GM23338 (cell line): ENCODE results near the gene CD79A. TPM values are rescaled to one million over a fixed set of nuclear protein-coding genes. Genes with fewer than 3 reads are reported as not detected.

Source experiments
- ATAC-seq: fragments of 200-7000 bp; cut with Tn5 transposase; 3 replicates; pipeline ENCODE4 v1.9.1; 2020
- DNase-seq: peaks from one replicate; pipeline ENCODE4 v3.0.0-alpha.2; 2015; ENCODE audit warnings: low spot score
- H2AFZ ChIP-seq: fragments of 200-600 bp; sonication (generic); 2 replicates; pipeline ENCODE4 v1.8.0; 2016; ENCODE audit warnings: antibody characterized with exemption, mild to moderate bottlenecking, moderate library complexity
- H3F3A ChIP-seq: fragments of 200-600 bp; sonication (generic); replicated peaks from 2 replicates; pipeline ENCODE4 v1.8.0; 2017; ENCODE audit warnings: antibody characterized with exemption, mixed run types, low read depth
- H3K27ac ChIP-seq: fragments of 200-600 bp; sonication (generic); 2 replicates; pipeline ENCODE4 v1.6.1; 2016; ENCODE audit warnings: low read depth
- H3K27me3 ChIP-seq: fragments of 200-600 bp; sonication (generic); 2 replicates; pipeline ENCODE4 v1.8.0; 2016; ENCODE audit warnings: mild to moderate bottlenecking, mixed run types, moderate library complexity; ENCODE audit not compliant: insufficient read depth
- H3K36me3 ChIP-seq: fragments of 200-600 bp; sonication (generic); 2 replicates; pipeline ENCODE4 v1.8.0; 2016; ENCODE audit warnings: mild to moderate bottlenecking; ENCODE audit not compliant: insufficient read depth
- H3K4me1 ChIP-seq: fragments of 200-600 bp; sonication (generic); 2 replicates; pipeline ENCODE4 v1.8.0; 2016; ENCODE audit warnings: mild to moderate bottlenecking, moderate library complexity; ENCODE audit not compliant: insufficient read depth
- H3K4me2 ChIP-seq: fragments of 200-600 bp; sonication (generic); 2 replicates; pipeline ENCODE4 v1.7.1; 2017; ENCODE audit warnings: mixed run types
- H3K4me3 ChIP-seq: fragments of 200-600 bp; sonication (generic); 2 replicates; pipeline ENCODE4 v1.6.1; 2016; ENCODE audit warnings: mixed run types
- H3K79me2 ChIP-seq: fragments of 200-600 bp; sonication (generic); replicated peaks from 2 replicates; pipeline ENCODE4 v1.8.0; 2017; ENCODE audit warnings: mild to moderate bottlenecking; ENCODE audit not compliant: insufficient read depth
- H3K9me2 ChIP-seq: fragments of 200-600 bp; sonication (generic); 2 replicates; pipeline ENCODE4 v1.8.0; 2017; ENCODE audit not compliant: insufficient read depth
- H4K20me1 ChIP-seq: fragments of 200-600 bp; sonication (generic); replicated peaks from 2 replicates; pipeline ENCODE4 v1.8.0; 2017; ENCODE audit warnings: mild to moderate bottlenecking; ENCODE audit not compliant: insufficient read depth
- H3K27ac Mint-ChIP-seq: 2 replicates; pipeline ENCODE4 v1.8.0; 2020; ENCODE audit warnings: inconsistent platforms, mild to moderate bottlenecking, moderate library complexity, mixed read lengths
- H3K27me3 Mint-ChIP-seq: 3 replicates; pipeline ENCODE4 v1.8.0; 2022; ENCODE audit warnings: low read depth, mild to moderate bottlenecking, moderate library complexity, mixed read lengths, inconsistent platforms; ENCODE audit not compliant: insufficient read depth, poor library complexity
- H3K36me3 Mint-ChIP-seq: 3 replicates; pipeline ENCODE4 v1.8.0; 2021; ENCODE audit warnings: low read depth, mild to moderate bottlenecking, inconsistent platforms, moderate library complexity, mixed read lengths
- H3K4me1 Mint-ChIP-seq: 3 replicates; pipeline ENCODE4 v1.8.0; 2020; ENCODE audit warnings: mild to moderate bottlenecking, inconsistent platforms, mixed read lengths
- H3K4me3 Mint-ChIP-seq: 3 replicates; pipeline ENCODE4 v1.8.0; 2021; ENCODE audit warnings: moderate library complexity, mild to moderate bottlenecking, inconsistent platforms, mixed read lengths
- H3K9me3 Mint-ChIP-seq: 3 replicates; pipeline ENCODE4 v1.8.0; 2020; ENCODE audit warnings: moderate library complexity, mild to moderate bottlenecking, inconsistent platforms, mixed read lengths
- CREB1 ChIP-seq: fragments of 250-450 bp; sonication (Bioruptor Pico); IDR thresholded peaks from 2 replicates; pipeline ENCODE4 v1.5.0; 2020; ENCODE audit warnings: low read depth, mild to moderate bottlenecking, moderate library complexity
- ETS1 ChIP-seq: IDR thresholded peaks from 2 replicates; pipeline ENCODE4 v1.6.1; 2016; ENCODE audit warnings: antibody characterized with exemption
- EZH2 ChIP-seq: fragments of 200-600 bp; sonication (generic); IDR thresholded peaks from one replicate; pipeline ENCODE4 v1.8.0; 2017; ENCODE audit warnings: antibody characterized with exemption, mild to moderate bottlenecking, low read depth; ENCODE audit not compliant: unreplicated experiment
- EZH2phosphoT487 ChIP-seq: fragments of 200-600 bp; sonication (generic); IDR thresholded peaks from one replicate; pipeline ENCODE4 v1.8.1; 2018; ENCODE audit warnings: antibody characterized with exemption; ENCODE audit not compliant: unreplicated experiment
- JUNB ChIP-seq: IDR thresholded peaks from one replicate; pipeline ENCODE4 v1.6.1; 2016; ENCODE audit warnings: antibody characterized with exemption; ENCODE audit not compliant: unreplicated experiment
- NANOG ChIP-seq: IDR thresholded peaks from 2 replicates; pipeline ENCODE4 v1.6.1; 2016; ENCODE audit warnings: antibody characterized with exemption, borderline replicate concordance
- POLR2AphosphoS5 ChIP-seq: IDR thresholded peaks from 2 replicates; pipeline ENCODE4 v1.6.1; 2016; ENCODE audit warnings: antibody characterized with exemption, low read depth
- REST ChIP-seq: IDR thresholded peaks from one replicate; pipeline ENCODE4 v1.6.1; 2018; ENCODE audit warnings: antibody characterized with exemption; ENCODE audit not compliant: unreplicated experiment
- STAT1 ChIP-seq: IDR thresholded peaks from one replicate; pipeline ENCODE4 v1.6.1; 2016; ENCODE audit warnings: antibody characterized with exemption; ENCODE audit not compliant: unreplicated experiment
- ZNF114 ChIP-seq: fragments of 250-450 bp; sonication (Bioruptor Pico); IDR thresholded peaks from 2 replicates; pipeline ENCODE4 v1.5.0; 2020; ENCODE audit warnings: mild to moderate bottlenecking, moderate library complexity
- ZNF331 ChIP-seq: fragments of 250-450 bp; sonication (Bioruptor Pico); IDR thresholded peaks from 2 replicates; pipeline ENCODE4 v1.5.0; 2020; ENCODE audit warnings: low read depth, mild to moderate bottlenecking, moderate library complexity
- polyA plus RNA-seq: library from polyadenylated mRNA; unstranded; fragments of >200 nt; fragmentation: Nextera tagmentation; extraction: Ambion mirVana; gene quantifications from 2 replicates; pipeline ENCODE4 v1.2.1, GENCODE V29; 2016
- total RNA-seq: library from RNA; depleted of rRNA; stranded (reverse); fragments of >200 nt; shearing (Covaris generic); gene quantifications from 2 replicates; pipeline ENCODE4 v1.2.3, GENCODE V29; 2014
- TF ChIP-seq, protein P1 (sequence below): fragments of 250-450 bp; sonication (Bioruptor Pico); IDR thresholded peaks from 2 replicates; pipeline ENCODE4 v1.5.0; 2020; ENCODE audit warnings: mild to moderate bottlenecking, moderate library complexity
- TF ChIP-seq, protein P2 (sequence below), 2 experiments: fragments of 200-600 bp in 1 of 2; sonication (generic) in 1 of 2; conservative IDR thresholded peaks; 2 replicates each; pipeline versions ENCODE4 v1.5.1 to v1.6.1; 2016 to 2017; ENCODE audit warnings: antibody characterized with exemption in 2 of 2, low read depth in 2 of 2, mild to moderate bottlenecking in 2 of 2, moderate library complexity in 1 of 2

CD79A gene
- total and polyA plus RNA-seq, 2 experiments from 2014 or later: 0.27 TPM; not detected in 1

DNA sequence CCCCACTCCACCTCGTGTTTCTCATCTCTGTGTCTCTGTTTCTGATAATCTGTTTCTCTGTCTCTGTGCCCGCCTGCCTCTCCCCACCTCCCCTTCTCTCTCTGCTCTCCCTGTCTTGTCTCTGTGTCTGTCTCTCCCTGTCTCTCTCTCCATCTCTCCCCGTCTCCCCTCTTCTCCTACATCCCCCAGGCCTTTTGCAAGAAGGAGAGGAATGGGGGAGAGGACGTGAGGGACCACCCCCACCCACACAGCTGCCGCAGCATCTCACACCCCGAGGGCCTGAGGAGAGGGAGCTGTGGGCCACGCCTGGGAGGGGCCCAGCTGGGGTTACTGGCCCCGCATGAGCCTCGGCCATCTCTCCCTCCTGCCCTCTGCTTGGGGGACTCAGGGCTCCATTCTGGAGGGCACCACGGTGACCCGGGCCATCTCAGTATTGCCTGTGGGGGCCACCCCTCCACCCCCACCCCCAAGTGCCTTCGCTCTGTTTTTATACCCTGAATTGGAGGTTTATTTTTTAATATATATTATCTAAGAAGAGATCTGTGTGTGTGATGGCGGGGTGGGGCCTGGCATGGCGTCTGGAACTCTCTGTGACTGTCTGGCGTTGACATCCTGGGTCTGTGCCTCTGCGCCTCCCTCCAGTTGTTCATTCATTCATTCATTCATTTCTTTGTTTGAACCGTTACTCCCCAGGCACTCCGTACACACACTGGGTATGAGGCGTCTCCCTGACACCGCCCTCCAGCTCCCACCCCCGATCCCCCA is 30.0 kb downstream of the CD79A start:
- peaks cover 36% of the 10 kb centered on the region for H3K36me3 Mint-ChIP-seq

More for the DNA sequence above, 30.0 kb downstream of the CD79A start:
- DNase-seq (no peak), ATAC-seq (no peak)
- H2AFZ ChIP-seq: no peak overlapping the region
- no peak overlapping the region for H3K4me2 ChIP-seq
- H3K9me3 Mint-ChIP-seq: peaks cover 3% of the 10 kb centered on the region; the same call in 1 of the 3 replicates
- peaks cover 3% of the 10 kb centered on the region; the same call in 1 of the 2 replicates for H3K36me3 ChIP-seq
- H3K27ac Mint-ChIP-seq: no peak overlapping the region
- no peaks in the 10 kb centered on the region; the same call in 1 of the 2 replicates for H3K4me1 ChIP-seq
- no peak for TF ChIP-seq NANOG
- TF ChIP-seq, protein P1, sequence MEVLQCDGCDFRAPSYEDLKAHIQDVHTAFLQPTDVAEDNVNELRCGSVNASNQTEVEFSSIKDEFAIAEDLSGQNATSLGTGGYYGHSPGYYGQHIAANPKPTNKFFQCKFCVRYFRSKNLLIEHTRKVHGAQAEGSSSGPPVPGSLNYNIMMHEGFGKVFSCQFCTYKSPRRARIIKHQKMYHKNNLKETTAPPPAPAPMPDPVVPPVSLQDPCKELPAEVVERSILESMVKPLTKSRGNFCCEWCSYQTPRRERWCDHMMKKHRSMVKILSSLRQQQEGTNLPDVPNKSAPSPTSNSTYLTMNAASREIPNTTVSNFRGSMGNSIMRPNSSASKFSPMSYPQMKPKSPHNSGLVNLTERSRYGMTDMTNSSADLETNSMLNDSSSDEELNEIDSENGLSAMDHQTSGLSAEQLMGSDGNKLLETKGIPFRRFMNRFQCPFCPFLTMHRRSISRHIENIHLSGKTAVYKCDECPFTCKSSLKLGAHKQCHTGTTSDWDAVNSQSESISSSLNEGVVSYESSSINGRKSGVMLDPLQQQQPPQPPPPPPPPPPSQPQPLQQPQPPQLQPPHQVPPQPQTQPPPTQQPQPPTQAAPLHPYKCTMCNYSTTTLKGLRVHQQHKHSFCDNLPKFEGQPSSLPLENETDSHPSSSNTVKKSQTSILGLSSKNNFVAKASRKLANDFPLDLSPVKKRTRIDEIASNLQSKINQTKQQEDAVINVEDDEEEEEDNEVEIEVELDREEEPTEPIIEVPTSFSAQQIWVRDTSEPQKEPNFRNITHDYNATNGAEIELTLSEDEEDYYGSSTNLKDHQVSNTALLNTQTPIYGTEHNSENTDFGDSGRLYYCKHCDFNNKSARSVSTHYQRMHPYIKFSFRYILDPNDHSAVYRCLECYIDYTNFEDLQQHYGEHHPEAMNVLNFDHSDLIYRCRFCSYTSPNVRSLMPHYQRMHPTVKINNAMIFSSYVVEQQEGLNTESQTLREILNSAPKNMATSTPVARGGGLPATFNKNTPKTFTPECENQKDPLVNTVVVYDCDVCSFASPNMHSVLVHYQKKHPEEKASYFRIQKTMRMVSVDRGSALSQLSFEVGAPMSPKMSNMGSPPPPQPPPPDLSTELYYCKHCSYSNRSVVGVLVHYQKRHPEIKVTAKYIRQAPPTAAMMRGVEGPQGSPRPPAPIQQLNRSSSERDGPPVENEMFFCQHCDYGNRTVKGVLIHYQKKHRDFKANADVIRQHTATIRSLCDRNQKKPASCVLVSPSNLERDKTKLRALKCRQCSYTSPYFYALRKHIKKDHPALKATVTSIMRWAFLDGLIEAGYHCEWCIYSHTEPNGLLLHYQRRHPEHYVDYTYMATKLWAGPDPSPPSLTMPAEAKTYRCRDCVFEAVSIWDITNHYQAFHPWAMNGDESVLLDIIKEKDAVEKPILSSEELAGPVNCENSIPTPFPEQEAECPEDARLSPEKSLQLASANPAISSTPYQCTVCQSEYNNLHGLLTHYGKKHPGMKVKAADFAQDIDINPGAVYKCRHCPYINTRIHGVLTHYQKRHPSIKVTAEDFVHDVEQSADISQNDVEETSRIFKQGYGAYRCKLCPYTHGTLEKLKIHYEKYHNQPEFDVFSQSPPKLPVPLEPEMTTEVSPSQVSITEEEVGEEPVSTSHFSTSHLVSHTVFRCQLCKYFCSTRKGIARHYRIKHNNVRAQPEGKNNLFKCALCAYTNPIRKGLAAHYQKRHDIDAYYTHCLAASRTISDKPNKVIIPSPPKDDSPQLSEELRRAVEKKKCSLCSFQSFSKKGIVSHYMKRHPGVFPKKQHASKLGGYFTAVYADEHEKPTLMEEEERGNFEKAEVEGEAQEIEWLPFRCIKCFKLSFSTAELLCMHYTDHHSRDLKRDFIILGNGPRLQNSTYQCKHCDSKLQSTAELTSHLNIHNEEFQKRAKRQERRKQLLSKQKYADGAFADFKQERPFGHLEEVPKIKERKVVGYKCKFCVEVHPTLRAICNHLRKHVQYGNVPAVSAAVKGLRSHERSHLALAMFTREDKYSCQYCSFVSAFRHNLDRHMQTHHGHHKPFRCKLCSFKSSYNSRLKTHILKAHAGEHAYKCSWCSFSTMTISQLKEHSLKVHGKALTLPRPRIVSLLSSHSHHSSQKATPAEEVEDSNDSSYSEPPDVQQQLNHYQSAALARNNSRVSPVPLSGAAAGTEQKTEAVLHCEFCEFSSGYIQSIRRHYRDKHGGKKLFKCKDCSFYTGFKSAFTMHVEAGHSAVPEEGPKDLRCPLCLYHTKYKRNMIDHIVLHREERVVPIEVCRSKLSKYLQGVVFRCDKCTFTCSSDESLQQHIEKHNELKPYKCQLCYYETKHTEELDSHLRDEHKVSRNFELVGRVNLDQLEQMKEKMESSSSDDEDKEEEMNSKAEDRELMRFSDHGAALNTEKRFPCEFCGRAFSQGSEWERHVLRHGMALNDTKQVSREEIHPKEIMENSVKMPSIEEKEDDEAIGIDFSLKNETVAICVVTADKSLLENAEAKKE (CRISPR knock-in tag): no peak
- no peak for TF ChIP-seq EZH2phosphoT487
- TF ChIP-seq EZH2: no peak
- TF ChIP-seq REST: no peak
- TF ChIP-seq, protein P2, sequence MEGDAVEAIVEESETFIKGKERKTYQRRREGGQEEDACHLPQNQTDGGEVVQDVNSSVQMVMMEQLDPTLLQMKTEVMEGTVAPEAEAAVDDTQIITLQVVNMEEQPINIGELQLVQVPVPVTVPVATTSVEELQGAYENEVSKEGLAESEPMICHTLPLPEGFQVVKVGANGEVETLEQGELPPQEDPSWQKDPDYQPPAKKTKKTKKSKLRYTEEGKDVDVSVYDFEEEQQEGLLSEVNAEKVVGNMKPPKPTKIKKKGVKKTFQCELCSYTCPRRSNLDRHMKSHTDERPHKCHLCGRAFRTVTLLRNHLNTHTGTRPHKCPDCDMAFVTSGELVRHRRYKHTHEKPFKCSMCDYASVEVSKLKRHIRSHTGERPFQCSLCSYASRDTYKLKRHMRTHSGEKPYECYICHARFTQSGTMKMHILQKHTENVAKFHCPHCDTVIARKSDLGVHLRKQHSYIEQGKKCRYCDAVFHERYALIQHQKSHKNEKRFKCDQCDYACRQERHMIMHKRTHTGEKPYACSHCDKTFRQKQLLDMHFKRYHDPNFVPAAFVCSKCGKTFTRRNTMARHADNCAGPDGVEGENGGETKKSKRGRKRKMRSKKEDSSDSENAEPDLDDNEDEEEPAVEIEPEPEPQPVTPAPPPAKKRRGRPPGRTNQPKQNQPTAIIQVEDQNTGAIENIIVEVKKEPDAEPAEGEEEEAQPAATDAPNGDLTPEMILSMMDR (conservative IDR thresholded peaks at IDR 0.05; ENCODE audit: low read depth in 2 of 2): no peak
- no peak for TF ChIP-seq ZNF331 (CRISPR knock-in tag)
- TF ChIP-seq CREB1 (CRISPR knock-in tag): no peak
- TF ChIP-seq ZNF114 (CRISPR knock-in tag): no peak
- TF ChIP-seq JUNB: no peak
- no peak for TF ChIP-seq ETS1
- no peak for TF ChIP-seq POLR2AphosphoS5
- TF ChIP-seq STAT1: no peak
- peaks cover 18% of the 10 kb centered on the region for H3K4me1 Mint-ChIP-seq
- no peaks in the 10 kb centered on the region for H3K79me2 ChIP-seq
- H3K27me3 ChIP-seq: peaks cover 35% of the 10 kb centered on the region
- H3K27ac ChIP-seq: no peak overlapping the region
- H3K4me3 ChIP-seq: no peak overlapping the region
- no peak overlapping the region; the same call in 2 of the 3 replicates for H3K4me3 Mint-ChIP-seq
- peaks cover 36% of the 10 kb centered on the region for H3K27me3 Mint-ChIP-seq
- no peaks in the 10 kb centered on the region; the same call in 1 of the 2 replicates for H4K20me1 ChIP-seq
- no peaks in the 10 kb centered on the region for H3K9me2 ChIP-seq
- H3F3A ChIP-seq: no peaks in the 10 kb centered on the region
